ENCODE measurements around the gene NAA25. TPM values are rescaled to one million over a fixed set of nuclear protein-coding genes. Genes with fewer than 3 reads are reported as not detected.

The NAA25 gene
- total and polyA plus RNA-seq, 4 donors = 3.1 to 17.7 (median 10.8) TPM

DNA sequence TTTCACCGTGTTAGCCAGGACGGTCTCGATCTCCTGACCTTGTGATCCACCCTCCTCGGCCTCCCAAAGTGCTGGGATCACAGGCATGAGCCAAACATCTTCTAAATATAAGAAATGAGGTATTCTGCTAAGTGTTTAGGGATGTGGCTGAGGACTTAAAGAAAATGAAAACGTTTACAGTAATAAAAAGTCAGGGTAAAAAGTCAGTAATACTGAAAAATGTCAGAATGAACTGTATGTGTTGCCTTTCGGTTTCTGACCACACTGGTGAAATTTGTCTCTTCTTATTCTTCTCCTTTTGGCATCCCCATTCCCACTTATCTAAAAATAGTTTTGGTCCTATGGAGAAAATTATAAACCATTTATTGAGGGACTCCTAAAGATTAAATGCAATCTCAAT lies 116.1 kb downstream of the NAA25 start:
- H3K4me1 ChIP-seq (ENCODE audit: control insufficient read depth in 4 of 4, insufficient read depth in 4 of 4, low read length in 3 of 4) = peaks cover 0 to 3% (median 1%) of the 10 kb centered on the region in 4 donors
- 81% methylated on average over 6 of the region's 6 CpGs for WGBS
- H3K4me3 ChIP-seq (ENCODE audit: low read depth in 1 of 3, low read length in 3 of 3) = no peak overlapping the region
- H3K27me3 ChIP-seq (ENCODE audit: control insufficient read depth in 4 of 4, insufficient read depth in 4 of 4, low read length in 3 of 4) = no peaks in the 10 kb centered on the region
- H3K9me3 ChIP-seq (ENCODE audit: control insufficient read depth in 4 of 4, low read length in 3 of 4) = no peaks in the 10 kb centered on the region
- TF ChIP-seq, protein P1, sequence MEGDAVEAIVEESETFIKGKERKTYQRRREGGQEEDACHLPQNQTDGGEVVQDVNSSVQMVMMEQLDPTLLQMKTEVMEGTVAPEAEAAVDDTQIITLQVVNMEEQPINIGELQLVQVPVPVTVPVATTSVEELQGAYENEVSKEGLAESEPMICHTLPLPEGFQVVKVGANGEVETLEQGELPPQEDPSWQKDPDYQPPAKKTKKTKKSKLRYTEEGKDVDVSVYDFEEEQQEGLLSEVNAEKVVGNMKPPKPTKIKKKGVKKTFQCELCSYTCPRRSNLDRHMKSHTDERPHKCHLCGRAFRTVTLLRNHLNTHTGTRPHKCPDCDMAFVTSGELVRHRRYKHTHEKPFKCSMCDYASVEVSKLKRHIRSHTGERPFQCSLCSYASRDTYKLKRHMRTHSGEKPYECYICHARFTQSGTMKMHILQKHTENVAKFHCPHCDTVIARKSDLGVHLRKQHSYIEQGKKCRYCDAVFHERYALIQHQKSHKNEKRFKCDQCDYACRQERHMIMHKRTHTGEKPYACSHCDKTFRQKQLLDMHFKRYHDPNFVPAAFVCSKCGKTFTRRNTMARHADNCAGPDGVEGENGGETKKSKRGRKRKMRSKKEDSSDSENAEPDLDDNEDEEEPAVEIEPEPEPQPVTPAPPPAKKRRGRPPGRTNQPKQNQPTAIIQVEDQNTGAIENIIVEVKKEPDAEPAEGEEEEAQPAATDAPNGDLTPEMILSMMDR (IDR thresholded peaks at IDR 0.05; ENCODE audit: low read depth, low read length, missing input control) = no peak
- TF ChIP-seq RXRA (IDR thresholded peaks at IDR 0.05) = no peak
- TF ChIP-seq NR2F2 (IDR thresholded peaks at IDR 0.05) = no peak
- no peak for TF ChIP-seq HNF4A (conservative IDR thresholded peaks at IDR 0.05)
- TF ChIP-seq HNF4G (IDR thresholded peaks at IDR 0.05) = no peak
- TF ChIP-seq, protein P2, sequence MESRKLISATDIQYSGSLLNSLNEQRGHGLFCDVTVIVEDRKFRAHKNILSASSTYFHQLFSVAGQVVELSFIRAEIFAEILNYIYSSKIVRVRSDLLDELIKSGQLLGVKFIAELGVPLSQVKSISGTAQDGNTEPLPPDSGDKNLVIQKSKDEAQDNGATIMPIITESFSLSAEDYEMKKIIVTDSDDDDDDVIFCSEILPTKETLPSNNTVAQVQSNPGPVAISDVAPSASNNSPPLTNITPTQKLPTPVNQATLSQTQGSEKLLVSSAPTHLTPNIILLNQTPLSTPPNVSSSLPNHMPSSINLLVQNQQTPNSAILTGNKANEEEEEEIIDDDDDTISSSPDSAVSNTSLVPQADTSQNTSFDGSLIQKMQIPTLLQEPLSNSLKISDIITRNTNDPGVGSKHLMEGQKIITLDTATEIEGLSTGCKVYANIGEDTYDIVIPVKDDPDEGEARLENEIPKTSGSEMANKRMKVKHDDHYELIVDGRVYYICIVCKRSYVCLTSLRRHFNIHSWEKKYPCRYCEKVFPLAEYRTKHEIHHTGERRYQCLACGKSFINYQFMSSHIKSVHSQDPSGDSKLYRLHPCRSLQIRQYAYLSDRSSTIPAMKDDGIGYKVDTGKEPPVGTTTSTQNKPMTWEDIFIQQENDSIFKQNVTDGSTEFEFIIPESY (IDR thresholded peaks at IDR 0.05) = no peak
- H3K9ac ChIP-seq (ENCODE audit: low read depth in 1 of 2, low read length in 2 of 2) = no peak overlapping the region
- H3K36me3 ChIP-seq (ENCODE audit: control insufficient read depth in 4 of 4, insufficient read depth in 3 of 4, low read depth in 1 of 4, low read length in 3 of 4) = peaks cover 0 to 2% (median 0%) of the 10 kb centered on the region in 4 donors
- no peak overlapping the region for H3K27ac ChIP-seq (ENCODE audit: low read depth in 1 of 2, low read length in 2 of 2)
- no peak for DNase-seq (ENCODE audit: low spot score)

DNA sequence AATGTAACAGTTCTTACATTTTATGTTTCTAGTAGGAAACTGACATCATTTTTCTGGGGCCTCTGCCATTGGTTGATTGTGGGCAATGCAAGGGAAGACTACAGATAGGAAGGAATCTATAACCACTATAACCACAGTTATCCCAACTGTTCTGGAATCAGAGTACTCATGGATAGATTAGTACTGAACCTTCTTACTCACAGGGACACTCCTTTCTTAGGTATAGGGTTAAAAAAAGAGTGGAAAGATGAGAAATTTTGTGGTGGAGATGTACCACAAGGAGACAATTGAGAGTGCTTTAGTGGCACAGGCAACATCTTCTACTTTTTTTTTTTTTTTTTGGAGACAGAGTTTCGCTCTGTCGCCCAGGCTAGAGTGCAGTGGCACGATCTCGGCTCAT lies 116.6 kb downstream of the NAA25 start:
- Histone ChIP-seq H3K9ac (ENCODE audit: low read depth in 1 of 2, low read length in 2 of 2) (no peak overlapping the region), H3K4me1 (ENCODE audit: control insufficient read depth in 4 of 4, insufficient read depth in 4 of 4, low read length in 3 of 4) (no peaks in the 10 kb centered on the region), H3K27ac (ENCODE audit: low read depth in 1 of 2, low read length in 2 of 2) (no peak overlapping the region), H3K4me3 (ENCODE audit: low read depth in 1 of 3, low read length in 3 of 3) (no peak overlapping the region), H3K27me3 (ENCODE audit: control insufficient read depth in 4 of 4, insufficient read depth in 4 of 4, low read length in 3 of 4) (no peaks in the 10 kb centered on the region), H3K36me3 (ENCODE audit: control insufficient read depth in 4 of 4, insufficient read depth in 3 of 4, low read depth in 1 of 4, low read length in 3 of 4) (peaks cover 0 to 2% (median 0%) of the 10 kb centered on the region in 4 donors), H3K9me3 (ENCODE audit: control insufficient read depth in 4 of 4, low read length in 3 of 4) (no peaks in the 10 kb centered on the region)
- TF ChIP-seq, protein P1 (IDR thresholded peaks at IDR 0.05; ENCODE audit: low read depth, low read length, missing input control) = no peak
- TF ChIP-seq HNF4A (conservative IDR thresholded peaks at IDR 0.05) (no peak), FOXA1 (IDR thresholded peaks at IDR 0.05) (no peak), RAD21 (IDR thresholded peaks at IDR 0.05) (no peak), TAF1 (conservative IDR thresholded peaks at IDR 0.05) (no peak), HNF4G (IDR thresholded peaks at IDR 0.05) (no peak), EGR1 (IDR thresholded peaks at IDR 0.05; ENCODE audit: low read depth in 2 of 2) (no peak), RXRA (IDR thresholded peaks at IDR 0.05) (no peak), SP1 (IDR thresholded peaks at IDR 0.05) (no peak), YY1 (IDR thresholded peaks at IDR 0.05) (no peak), NR2F2 (IDR thresholded peaks at IDR 0.05) (no peak), GABPA (IDR thresholded peaks at IDR 0.05 in 1 of 2, conservative IDR thresholded peaks at IDR 0.05 in 1 of 2) (no peak), FOXA2 (IDR thresholded peaks at IDR 0.05) (no peak), JUND (IDR thresholded peaks at IDR 0.05) (no peak)
- TF ChIP-seq, protein P2 (IDR thresholded peaks at IDR 0.05) = no peak
- TF ChIP-seq, protein P3, sequence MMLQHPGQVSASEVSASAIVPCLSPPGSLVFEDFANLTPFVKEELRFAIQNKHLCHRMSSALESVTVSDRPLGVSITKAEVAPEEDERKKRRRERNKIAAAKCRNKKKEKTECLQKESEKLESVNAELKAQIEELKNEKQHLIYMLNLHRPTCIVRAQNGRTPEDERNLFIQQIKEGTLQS (IDR thresholded peaks at IDR 0.05) = no peak
- TF ChIP-seq, protein P4, sequence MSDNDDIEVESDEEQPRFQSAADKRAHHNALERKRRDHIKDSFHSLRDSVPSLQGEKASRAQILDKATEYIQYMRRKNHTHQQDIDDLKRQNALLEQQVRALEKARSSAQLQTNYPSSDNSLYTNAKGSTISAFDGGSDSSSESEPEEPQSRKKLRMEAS (IDR thresholded peaks at IDR 0.05) = no peak
- TF ChIP-seq, protein P5, sequence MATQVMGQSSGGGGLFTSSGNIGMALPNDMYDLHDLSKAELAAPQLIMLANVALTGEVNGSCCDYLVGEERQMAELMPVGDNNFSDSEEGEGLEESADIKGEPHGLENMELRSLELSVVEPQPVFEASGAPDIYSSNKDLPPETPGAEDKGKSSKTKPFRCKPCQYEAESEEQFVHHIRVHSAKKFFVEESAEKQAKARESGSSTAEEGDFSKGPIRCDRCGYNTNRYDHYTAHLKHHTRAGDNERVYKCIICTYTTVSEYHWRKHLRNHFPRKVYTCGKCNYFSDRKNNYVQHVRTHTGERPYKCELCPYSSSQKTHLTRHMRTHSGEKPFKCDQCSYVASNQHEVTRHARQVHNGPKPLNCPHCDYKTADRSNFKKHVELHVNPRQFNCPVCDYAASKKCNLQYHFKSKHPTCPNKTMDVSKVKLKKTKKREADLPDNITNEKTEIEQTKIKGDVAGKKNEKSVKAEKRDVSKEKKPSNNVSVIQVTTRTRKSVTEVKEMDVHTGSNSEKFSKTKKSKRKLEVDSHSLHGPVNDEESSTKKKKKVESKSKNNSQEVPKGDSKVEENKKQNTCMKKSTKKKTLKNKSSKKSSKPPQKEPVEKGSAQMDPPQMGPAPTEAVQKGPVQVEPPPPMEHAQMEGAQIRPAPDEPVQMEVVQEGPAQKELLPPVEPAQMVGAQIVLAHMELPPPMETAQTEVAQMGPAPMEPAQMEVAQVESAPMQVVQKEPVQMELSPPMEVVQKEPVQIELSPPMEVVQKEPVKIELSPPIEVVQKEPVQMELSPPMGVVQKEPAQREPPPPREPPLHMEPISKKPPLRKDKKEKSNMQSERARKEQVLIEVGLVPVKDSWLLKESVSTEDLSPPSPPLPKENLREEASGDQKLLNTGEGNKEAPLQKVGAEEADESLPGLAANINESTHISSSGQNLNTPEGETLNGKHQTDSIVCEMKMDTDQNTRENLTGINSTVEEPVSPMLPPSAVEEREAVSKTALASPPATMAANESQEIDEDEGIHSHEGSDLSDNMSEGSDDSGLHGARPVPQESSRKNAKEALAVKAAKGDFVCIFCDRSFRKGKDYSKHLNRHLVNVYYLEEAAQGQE (IDR thresholded peaks at IDR 0.05) = no peak
- WGBS = 90% methylated on average over 4 of the region's 4 CpGs
- DNase-seq (ENCODE audit: low spot score) = no peak

All from liver (tissue), 9 donors.